ENCODE measurements around the gene EFHC2.

GRCh38 chrX:44344194-44344593, 722 bp upstream of the EFHC2 start:
- TF ChIP-seq USF2 (IDR thresholded peaks at IDR 0.05; ENCODE audit: borderline replicate concordance, low read depth, low read length) (no peak), PBX3 (IDR thresholded peaks at IDR 0.05) (no peak), TAF1 (IDR thresholded peaks at IDR 0.05; ENCODE audit: borderline replicate concordance, low read depth, low read length) (no peak), MXI1 (IDR thresholded peaks at IDR 0.05; ENCODE audit: low read depth, low read length) (no peak), EZH2phosphoT487 (IDR thresholded peaks at IDR 0.05; ENCODE audit: borderline replicate concordance, low read depth) (no peak), NRF1 (IDR thresholded peaks at IDR 0.05; ENCODE audit: low read depth, low read length) (no peak), CTCF (IDR thresholded peaks at IDR 0.05) (no peak), FOXJ3 (CRISPR knock-in tag; IDR thresholded peaks at IDR 0.05) (no peak), YY1 (IDR thresholded peaks at IDR 0.05; ENCODE audit: low read depth) (no peak), RFX5 (IDR thresholded peaks at IDR 0.05; ENCODE audit: low read length) (no peak), EP300 (IDR thresholded peaks at IDR 0.05; ENCODE audit: borderline replicate concordance in 1 of 2, low read depth in 1 of 2, low read length in 1 of 2) (no peak), REST (IDR thresholded peaks at IDR 0.05; ENCODE audit: low read depth, low read length) (no peak)

Measured in SK-N-SH (cell line).